Measurements from ENCODE around the gene STX1A.
"Not testable (repeated sequence)": the region's sequence is repeated elsewhere in the genome, so short reads cannot be mapped to it uniquely, and the experiment has no call there.

The STX1A gene

DNA sequence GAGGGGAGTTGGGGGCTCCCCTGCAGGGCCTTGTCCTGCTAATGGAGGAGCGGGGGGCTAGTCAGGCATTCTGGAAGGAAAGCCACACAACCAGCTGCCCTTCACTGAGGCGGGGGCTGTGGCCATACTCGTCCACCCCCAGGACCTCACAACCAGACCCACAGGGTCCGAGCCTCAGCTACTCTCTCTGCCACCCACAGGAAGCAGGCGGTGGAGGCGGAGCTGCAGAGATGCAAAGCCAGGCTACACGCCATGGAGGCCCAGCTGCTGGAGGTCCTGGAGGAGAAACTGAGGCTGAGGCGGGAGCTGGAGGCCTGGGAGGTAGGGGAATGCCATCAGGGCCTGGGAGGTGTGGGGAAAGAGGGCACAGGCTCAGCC is 16.0 kb upstream of the STX1A start:
- no peak for DNase-seq (ENCODE audit: low read depth)

DNA sequence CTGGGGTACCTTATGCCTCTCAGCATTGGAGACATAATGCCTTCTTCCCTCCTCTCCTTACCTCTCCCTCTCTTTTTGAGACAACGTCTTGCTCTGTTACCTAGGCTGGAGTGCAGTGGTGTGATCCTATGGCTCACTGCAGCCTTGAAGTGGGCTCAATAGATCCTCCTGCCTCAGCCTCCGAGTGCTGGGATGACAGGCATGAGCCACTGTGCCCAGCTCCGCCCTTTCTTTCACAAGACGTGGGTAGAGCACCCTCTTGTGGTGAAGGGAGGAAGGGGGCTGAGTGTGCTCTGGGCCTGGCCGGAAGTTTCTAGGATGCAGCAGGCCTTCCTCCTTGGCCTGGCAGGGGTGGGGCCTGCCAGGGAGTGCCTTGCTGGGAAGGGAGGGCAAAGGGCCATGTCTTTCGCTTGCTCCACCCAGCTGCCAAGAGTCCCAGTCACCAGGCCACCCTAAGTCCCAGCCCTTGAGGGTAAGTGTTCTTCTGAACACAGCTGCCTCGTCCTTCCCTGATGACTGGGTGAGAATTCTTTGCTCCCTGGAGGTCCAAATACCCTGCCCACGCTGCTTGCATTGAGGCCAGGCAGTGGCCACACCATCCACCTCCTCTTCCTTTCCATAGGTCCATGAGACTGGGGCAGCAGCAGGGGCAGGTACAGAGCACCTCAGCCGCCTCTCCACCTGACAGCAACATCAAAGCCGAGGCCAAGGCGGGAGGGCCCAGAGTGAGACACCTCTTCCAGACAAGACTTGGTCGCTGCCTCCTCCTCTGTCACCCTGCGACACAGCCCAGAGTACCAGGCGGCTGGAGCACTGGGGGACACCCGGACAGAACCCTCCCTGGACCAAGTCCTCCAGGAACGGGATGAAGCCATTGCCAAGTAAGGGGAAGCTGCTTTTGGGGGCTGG is 15.4 kb upstream of the STX1A start:
- peak; percentile 68 for DNase-seq (ENCODE audit: low read depth)

DNA sequence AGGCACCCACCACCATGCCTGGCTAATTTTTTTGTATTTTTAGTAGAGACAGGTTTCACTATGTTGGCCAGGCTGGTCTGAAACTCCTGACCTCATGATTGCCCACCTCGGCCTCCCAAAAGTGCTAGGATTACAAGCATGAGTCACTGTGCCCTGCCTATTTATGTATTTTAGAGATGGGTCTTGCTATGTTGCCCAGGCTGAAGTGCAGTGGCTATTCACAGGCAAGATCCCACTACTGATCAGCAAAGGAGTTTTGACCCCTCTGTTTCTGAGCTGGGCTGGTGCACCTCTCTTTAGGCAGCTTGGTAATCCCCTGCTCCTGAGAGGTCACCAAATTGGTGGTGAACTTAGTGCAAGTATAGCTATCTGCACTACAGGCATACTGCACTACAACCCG is 12.9 kb upstream of the STX1A start:
- DNase-seq (ENCODE audit: low read depth), result no peak

DNA sequence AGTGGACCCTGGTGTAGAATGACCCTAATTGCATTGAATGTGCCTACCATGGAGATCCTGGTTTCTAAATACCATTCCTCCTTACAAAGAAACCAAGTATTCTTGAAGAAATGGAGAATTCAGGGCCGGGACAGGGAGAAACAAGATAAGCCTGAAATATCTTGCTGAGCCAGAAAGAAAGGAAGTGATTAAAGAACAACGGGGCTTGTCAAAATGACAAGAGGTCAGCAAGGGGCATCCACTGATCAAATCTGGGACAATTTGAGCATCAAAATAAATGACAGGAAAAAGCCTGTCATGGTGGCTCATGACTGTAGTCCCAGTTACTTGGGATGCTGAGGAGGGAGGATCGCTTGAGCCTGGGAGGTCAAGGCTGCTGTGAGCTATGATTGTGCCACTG is 11.0 kb upstream of the STX1A start:
- DNase-seq (ENCODE audit: low read depth), result no peak

DNA sequence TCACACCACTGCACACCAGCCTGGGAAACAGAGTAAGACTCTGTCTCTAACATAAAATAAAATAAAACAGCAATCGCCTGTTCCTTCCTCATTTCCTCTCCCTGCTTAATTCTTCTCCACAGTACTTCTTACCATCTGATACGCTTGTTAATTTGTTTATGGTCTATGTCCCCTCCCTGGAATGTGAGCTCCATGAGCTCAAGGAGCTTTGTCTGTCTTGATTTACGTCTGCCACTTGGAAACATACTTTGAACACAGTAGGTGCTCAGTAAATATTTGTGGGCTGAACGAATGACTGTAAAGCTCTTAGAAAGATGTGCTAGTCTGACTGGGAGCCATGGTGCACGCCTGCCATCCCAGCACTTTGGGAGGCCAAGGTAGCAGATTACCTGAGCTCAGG is 9.1 kb upstream of the STX1A start:
- no peak for DNase-seq (ENCODE audit: low read depth)

DNA sequence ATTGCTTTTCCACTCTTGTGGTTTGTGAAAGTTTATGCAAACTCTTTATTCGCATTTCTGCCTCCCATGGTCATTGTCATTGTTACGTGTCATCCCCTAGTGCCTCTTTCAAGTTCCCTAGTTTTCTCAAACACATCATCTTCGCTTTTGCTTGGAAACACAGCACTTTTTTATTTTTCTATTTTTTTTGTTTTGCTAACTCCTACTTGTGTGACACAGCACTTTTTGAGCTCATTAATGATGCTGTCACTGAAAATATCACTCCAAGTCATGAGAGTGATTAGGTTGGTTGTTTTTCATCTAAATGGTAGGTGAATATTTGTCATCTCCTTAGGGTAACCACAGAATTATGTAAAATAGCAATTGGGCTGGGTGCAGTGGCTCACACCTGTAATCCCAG is 8.5 kb upstream of the STX1A start:
- DNase-seq (ENCODE audit: low read depth), result no peak

DNA sequence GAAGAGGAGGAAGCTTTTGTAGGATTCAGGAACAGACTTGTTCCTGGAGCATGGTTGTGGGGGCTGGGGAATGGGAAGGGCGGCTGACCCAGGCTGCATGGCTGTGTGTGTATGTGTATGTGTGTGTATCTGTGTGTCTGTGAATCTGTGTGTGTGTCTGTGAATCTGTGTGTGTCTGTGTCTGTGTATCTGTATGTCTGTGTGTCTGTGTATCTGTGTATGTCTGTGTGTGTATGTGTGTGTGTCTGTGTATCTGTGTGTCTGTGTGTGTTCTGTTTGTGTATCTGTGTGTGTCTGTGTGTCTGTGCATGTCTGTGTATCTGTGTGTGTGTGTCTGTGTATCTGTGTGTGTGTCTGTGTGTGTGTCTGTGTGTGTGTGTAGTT is 6.6 kb upstream of the STX1A start:
- no peak for DNase-seq (ENCODE audit: low read depth)

DNA sequence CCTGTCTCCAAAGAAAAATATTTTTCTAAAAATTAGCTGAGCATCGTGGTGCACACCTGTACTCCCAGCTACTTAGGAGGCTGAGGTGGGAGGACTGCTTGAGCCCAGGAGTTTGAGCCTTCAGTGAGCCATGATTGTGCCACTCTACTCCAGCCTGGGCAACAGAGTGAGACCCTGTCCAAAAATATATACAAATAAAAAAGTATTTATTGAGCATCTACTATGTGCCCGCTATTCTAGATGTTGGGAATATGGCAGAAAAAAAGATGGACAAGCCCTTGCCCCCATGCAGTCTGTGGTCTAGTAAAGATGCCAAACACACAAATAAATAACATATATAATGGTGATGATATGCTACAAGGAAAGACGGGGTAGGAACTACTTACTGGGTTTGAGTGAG is 4.3 kb upstream of the STX1A start:
- DNase-seq (ENCODE audit: low read depth), result no peak

DNA sequence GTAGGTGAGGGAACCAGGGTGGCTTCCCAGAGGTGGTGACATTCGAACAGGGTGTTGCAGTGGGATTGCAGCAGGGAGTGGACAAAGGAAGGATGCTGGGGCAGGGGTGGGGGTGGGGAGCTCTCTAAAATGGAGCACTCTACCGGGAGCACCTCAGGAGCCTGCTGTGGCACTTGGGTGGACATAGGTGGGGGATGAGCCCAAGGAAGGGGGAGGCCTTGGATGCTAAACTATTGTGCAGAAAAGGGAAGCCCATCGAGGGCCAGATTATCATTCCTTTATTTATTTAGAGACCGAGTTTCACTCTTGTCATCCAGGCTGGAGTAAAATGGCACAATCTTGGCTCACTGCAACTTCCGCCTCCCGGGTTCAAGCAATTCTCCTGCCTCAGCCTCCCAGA is 3.3 kb upstream of the STX1A start:
- no peak for DNase-seq (ENCODE audit: low read depth)

DNA sequence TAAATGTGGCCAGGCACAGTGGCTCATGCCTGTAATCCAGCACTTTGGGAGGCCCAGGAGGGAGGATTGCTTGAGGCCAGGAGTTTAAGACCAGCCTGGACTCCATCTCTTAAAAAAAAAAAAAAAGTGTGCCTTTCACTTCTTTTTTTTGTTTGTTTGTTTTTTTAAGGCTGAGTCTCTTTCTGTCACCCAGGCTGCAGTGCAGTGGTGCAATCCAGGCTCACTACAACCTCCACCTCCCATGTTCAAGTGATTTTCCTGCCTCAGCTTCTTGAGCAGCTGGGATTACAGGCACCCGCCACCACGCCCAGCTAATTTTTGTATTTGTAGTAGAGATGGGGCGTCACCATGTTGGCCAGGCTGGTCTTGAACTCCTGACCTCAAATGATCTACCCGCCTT is 2.7 kb upstream of the STX1A start:
- not testable (repeated sequence) for DNase-seq (ENCODE audit: low read depth)

DNA sequence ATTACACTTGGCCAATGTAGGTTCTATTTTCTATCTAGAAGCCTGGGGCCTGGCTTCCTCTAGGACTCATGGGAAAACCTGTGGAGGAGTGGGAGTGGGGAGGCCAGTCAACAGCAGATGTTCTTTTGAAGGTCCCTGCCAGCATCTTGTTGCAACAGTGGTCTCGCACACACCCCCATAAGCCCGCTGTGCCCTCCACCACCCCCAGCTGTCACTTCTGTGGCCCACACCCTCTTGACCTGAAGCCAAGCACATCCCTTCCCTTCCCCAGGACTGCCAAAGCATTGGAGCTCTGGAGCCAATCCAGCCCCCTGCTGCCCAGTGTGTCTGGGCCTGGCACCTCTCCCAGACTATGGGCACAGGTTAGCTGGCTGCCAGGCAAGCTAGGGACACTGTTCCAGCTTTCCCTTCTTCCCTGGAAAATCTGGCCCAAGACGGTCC is 1.9 kb upstream of the STX1A start:
- no peak for DNase-seq (ENCODE audit: low read depth)

DNA sequence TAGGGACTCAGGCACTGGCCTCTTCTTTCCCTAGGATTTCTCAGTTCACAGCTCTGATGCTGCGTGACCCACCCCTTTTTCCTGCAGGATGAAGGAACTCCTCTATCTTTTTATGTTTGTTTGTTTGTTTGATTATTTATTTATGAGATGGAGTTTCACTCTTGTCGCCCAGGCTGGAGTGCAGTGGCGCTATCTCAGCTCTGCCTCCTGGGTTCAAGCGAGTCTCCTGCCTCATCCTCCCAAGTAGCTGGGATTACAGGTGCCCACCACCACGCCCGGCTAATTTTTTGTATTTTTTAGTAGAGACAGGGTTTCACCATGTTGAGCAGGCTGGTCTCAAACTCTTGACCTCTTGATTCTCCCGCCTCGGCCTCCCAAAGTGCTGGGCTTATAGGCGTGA is 974 bp upstream of the STX1A start:
- not testable (repeated sequence) for DNase-seq (ENCODE audit: low read depth)

DNA sequence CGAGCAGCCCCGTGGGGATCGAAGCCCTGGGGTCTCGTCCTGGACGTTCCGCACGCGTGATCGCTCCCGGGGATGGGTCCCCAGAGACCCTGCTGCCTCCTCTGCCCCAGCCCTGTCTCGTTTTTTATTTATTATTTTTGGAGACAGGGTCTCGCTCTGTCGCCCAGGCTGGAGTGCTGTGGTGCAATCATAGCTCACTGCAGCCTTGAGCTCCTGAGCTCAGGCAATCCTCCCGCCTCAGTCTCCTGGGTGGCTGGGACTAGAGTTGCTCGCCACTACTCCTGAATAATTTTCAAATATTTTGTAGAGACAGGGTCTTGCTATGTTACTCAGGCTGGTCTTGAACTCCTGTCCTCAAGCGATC is 319 bp upstream of the STX1A start:
- DNase-seq (ENCODE audit: low read depth), result no peak

DNA sequence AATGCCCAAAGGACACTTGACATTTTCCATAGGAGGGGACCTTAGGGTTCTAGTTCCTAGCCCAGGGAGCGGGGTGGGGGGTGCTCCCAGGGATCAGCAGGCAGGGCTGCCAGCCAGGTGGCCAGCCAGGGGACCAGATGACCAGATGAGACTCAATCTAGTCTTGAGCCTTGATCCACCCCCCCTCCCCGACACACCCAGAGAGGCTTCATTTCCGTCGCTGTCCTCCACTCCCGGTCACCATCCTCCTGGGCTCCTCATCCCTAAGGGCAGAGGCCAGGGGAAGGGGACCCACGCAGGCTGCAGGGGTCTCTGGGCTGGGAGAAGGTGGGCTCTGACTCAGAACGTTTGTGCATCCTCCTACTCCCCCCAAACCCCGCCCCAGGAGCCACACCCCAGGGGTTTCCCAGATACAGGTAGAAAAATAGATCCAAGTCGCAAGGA is 1.0 kb downstream of the STX1A start:
- no peak for DNase-seq (ENCODE audit: low read depth)

DNA sequence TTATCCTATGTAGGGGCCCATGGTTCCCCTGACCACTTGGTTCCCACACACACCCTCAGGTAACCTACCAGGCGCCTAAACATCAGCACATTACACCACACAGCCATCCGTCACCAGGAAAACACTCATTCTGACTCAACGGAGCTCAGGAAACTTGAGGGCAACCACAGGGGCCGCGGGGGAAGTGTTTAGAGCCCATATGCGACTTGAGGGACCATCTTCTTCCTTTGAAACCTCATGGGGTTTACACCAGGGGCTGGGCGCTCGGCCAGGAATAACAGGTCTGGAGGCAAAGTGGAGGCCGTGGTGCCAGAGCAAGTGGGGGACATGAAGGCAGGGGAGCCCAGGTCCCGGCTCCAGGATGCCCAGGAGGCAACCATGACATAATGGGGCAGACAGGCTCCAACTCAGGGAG is 1.5 kb downstream of the STX1A start:
- DNase-seq (ENCODE audit: low read depth), result peak; percentile 69

DNA sequence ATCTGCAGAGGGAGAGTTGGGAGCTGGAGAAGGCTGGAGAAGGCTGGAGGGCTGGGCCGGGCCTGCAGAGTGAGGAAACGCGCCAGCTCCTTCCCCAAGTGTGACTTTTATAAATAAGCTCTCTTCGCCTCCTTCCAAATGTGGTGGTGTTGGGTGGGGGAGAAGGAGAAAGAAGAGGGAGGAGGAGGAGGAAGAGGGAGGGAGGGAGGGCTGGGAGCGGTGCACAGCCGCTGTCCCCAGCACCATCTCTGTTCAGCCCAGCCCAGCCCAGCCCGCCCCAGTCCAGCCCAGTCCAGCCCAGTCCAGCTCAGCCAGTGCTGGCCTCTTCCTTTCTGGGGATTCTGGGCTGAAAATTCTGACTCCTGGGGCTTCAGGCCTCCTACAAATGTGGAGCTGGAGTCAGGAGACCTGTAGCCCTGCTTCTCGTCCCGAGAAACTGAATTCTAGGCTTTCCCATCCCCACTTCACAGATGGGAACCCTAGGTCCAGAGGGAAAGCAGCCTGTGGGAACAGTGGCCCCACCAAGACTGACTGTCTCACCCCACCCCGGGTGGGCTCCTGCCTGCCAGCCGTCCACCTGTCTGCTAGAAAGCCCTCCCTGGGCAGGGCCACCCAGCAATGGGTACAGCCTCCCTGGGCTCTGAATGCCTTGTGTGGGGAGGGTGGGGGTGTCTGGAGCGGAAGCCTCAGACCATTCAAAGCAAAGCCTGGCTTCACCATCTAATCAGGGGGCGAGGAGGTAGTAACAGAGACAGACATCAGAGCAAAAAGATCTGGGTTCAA is 2.3 kb downstream of the STX1A start:
- DNase-seq (ENCODE audit: low read depth), result no peak

DNA sequence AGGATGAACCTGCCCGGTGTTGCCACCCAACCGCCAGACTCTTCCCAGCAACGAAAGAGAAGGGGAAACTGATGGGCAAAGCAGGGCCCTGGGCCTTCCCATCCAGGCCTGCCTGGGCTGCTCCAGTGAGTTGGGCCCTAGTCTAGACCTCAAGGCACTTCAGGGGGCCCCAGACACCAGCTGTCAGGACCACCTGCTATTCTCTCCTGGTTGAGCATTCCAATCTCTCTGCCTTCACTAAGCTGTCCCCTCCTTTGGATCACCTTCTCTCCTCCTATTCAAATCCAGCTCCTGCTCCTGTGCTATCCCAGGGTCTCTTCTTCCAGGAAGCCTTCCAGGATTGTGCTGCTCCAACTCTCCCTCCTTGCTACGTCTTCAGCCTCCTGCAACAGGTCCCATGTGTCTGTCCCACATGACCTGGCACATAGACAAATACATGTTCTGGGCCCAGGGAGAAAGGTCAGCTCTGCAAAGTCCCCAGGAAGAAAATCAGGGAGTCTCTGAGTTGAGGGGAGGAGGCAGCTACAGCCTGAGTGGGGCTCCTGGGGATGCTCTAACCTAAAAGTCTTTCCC is 3.1 kb downstream of the STX1A start:
- DNase-seq (ENCODE audit: low read depth), result no peak

DNA sequence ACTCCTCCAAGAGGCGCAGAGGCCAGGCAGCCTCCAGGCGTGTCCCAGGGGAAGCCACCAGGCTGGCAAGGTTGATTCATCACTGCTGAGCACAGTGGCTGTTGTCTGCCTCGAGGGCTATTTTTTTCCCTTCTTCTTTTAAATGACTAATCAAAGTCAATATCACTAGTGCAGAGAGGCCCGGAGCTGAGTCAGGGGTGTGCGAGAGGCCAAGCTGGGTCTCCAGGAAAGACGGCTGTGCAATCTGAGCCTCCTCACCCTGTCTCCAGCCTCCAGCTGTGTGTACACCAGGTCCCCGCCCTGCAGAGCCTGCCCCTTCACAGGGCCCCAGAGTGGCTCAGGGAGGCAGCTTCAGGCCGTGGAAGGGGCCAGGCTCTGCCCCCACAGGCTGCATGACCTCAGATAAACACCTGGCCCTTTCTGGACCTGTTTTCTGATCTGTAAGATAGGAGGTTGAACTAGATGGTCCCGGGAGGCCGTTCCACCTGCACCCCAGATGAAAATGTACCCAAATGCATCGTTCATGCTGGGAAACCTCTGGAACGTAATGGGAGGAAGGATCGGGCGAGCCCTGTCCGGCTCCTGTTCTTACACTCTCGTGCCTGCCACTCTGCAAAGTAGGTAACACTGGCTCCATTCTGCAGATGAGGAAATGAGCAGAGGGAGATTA is 3.7 kb downstream of the STX1A start:
- DNase-seq (ENCODE audit: low read depth), result no peak

DNA sequence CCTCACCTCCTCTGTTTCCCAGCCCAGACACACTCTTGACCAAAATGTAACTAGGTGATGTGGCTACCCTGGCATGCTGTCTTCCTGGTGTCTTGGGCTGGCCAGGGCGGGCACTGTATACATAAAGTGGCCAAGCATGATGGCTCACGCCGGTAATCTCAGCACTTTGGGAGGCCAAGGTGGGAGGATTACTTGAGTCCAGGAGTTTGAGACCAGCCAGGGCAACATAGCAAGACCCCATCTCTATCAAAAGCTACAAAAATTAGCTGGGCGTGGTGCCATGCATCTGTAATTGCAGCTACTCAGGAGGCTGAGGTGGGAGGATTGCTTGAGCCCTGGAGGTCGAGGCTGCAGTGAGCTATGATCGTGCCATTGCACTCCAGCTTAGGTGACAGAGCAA is 6.2 kb downstream of the STX1A start:
- not testable (repeated sequence) for DNase-seq (ENCODE audit: low read depth)

DNA sequence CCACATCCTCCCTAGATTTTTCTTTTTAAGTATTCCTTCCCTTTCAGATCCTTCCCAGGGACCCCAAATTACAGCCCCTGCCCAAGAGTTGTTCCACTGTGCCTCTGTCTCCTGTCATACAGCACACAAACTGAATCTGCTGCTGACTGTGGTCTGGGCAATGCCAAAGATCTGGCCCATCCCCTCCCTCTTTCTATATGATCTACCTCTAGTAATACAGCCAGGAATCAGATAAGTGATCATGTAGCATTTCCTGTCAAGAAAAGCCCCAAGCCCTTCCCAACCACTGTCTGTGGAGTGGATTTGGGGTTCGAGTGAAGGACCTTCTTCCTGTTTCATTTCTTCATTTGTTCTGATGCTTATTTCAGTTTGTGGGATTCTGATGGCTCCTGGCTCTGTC is 6.7 kb downstream of the STX1A start:
- no peak for DNase-seq (ENCODE audit: low read depth)

DNA sequence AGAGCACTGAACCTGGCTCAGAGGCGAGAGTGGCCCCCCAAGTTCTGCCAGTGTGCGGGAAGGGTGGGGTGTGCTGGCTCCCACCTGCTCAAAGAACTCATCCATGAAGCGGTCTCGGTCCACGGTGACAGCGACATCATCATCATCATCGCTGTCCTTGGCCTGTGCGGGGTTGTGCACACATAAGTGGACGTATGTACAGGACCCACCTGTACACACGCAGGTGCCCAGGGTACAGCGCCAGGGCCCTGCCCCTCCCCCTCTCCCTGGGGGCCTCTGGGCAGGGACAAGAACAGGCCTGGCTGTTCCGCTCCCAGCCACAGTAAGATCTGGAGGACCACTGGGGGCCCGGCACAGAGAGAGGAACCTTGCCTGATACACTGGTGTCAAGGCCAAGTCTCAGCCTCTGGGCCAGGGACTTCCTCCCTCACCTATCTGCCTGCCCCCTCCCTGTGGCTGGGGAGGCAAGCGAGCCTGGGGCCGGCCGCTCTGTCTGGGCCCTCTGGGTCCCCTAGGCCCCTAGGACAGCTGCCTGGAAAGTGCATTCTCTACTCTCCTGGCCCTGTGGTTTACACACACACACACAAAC is 10.4 kb downstream of the STX1A start:
- no peak for DNase-seq (ENCODE audit: low read depth)

DNA sequence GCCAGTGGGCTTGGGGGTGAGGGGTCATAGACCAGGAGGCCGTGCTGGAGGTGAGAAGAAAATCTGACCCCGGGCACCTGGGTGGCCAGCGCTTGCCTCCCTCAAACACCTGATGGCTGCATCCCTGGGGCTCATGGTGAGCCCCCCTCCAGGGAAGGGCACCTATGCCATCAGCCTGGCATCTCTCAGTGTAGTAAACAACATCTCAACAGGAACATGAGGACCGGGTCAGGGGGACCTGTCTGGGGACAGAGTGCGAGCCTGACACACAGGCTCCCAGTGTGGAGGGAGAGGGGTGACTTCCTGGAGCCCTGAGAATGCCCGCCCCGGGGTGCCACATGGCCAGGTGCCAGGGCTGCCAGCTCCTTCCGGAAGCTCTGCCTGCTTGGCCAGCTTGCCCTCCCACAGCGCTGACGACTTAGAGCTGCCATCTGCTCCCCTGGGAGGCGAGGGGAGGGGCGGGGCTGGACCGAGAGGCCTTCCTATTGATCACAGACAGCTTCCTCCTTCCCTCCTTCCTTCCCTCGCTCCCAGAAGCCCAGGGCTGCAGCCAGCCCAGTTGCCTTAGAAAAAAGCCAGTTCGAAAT is 12.3 kb downstream of the STX1A start:
- no peak for DNase-seq (ENCODE audit: low read depth)

Data from stimulated activated CD8-positive, alpha-beta memory T cell treated with anti-CD3 and anti-CD28 coated beads, Interleukin-12 subunit alpha, Interleukin-12 subunit beta, amount 100 ng/mL, for 1 hour (primary cell).